GM20000 (cell line): ENCODE results near the gene SPOCK2.
"Not testable (repeated sequence)": the region's sequence is repeated elsewhere in the genome, so short reads cannot be mapped to it uniquely, and the experiment has no call there.

ENCODE experiments used
- DNase-seq: peaks from one replicate; pipeline ENCODE4 v3.0.0; 2012; ENCODE audit warnings: low spot score
- CTCF ChIP-seq: IDR thresholded peaks from 2 replicates; pipeline ENCODE4 v1.5.1; 2012; ENCODE audit warnings: mild to moderate bottlenecking, control low read depth; ENCODE audit errors: extremely low read depth, missing control alignments

Gene SPOCK2

GRCh38 chr10:72087969-72088888 lies at the start of gene SPOCK2:
TSS of gene SPOCK2 (minus strand) at chr10:72088551. CDS start at chr10:72088328, 223 bp downstream.
- TF ChIP-seq CTCF = no peak
- peak; percentile 71 for DNase-seq

GRCh38 chr10:72137583-72137982 lies 49.2 kb upstream of the SPOCK2 start:
- TF ChIP-seq CTCF = no peak

GRCh38 chr10:72136225-72136624 lies 47.9 kb upstream of the SPOCK2 start:
- DNase-seq = not testable (repeated sequence)

More at GRCh38 chr10:72137583-72137982, 49.2 kb upstream of the SPOCK2 start:
- no peak for DNase-seq

- DNase-seq = no peak
- no peak for TF ChIP-seq CTCF
Observed at GRCh38 chr10:72134785-72135767, 46.7 kb upstream of the SPOCK2 start.

GRCh38 chr10:72133517-72133916 lies 45.2 kb upstream of the SPOCK2 start:
- DNase-seq = peak; percentile 70
- TF ChIP-seq CTCF = no peak

- no peak for DNase-seq
- TF ChIP-seq CTCF = no peak
Observed at GRCh38 chr10:72132854-72133253, 44.5 kb upstream of the SPOCK2 start.

GRCh38 chr10:72127571-72127970 lies 39.2 kb upstream of the SPOCK2 start:
- no peak for DNase-seq
- no peak for TF ChIP-seq CTCF
